Measurements from ENCODE around the gene PATJ.

GRCh38 chr1:61975638-61976037, 233.4 kb downstream of the PATJ start:
- TF ChIP-seq CTCF (IDR thresholded peaks at IDR 0.05) (no peak), POLR2A (IDR thresholded peaks at IDR 0.05) (no peak)

All from tibial nerve (tissue), 3 donors.